PC-9 (cell line): ENCODE data around the gene FUT9. TPM values are rescaled to one million over a fixed set of nuclear protein-coding genes. Genes with fewer than 3 reads are reported as not detected.

ENCODE experiments used
- BruUV-seq: library from RNA; stranded (reverse); fragments of 400-500 nt; replicated peaks from 2 replicates; lab custom pipeline; 2021; lab: Mats Ljungman, UMichigan
- CTCF ChIA-PET: fragments of 300-600 bp; sonication (Branson Sonifier 250); formaldehyde crosslinking; loops from one replicate; lab custom pipeline; 2022; ENCODE audit warnings: antibody characterized with exemption; lab: Charles Lee
- POLR2A ChIA-PET: fragments of 300-600 bp; sonication (Branson Sonifier 250); formaldehyde crosslinking; loops from one replicate; lab custom pipeline; 2022; ENCODE audit warnings: antibody characterized with exemption; ENCODE audit not compliant: unreplicated experiment; lab: Charles Lee
- DNase-seq, 2 experiments: peaks; one replicate each; pipeline versions ENCODE4 v3.0.0 to v3.0.0-alpha.2; 2015 to 2022; ENCODE audit warnings: mixed read lengths in 1 of 2
- H2AFZ ChIP-seq: fragments of 200-600 bp; sonication (generic); 2 replicates; pipeline ENCODE4 v1.8.1; 2017; ENCODE audit warnings: antibody characterized with exemption
- H3F3A ChIP-seq: fragments of 200-600 bp; sonication (generic); 2 replicates; pipeline ENCODE4 v1.8.1; 2017; ENCODE audit warnings: antibody characterized with exemption, mild to moderate bottlenecking, low read depth; ENCODE audit not compliant: insufficient read depth
- H3K27ac ChIP-seq: fragments of 200-600 bp; sonication (generic); 2 replicates; pipeline ENCODE4 v1.6.1; 2016; ENCODE audit warnings: mixed run types
- H3K27me3 ChIP-seq: fragments of 200-600 bp; sonication (generic); 2 replicates; pipeline ENCODE4 v1.6.1; 2016; ENCODE audit warnings: low read depth, mixed run types; ENCODE audit not compliant: insufficient read depth
- H3K36me3 ChIP-seq: fragments of 200-600 bp; sonication (generic); 2 replicates; pipeline ENCODE4 v1.6.1; 2016; ENCODE audit warnings: low read depth, mixed run types
- H3K4me1 ChIP-seq: fragments of 200-600 bp; sonication (generic); replicated peaks from 2 replicates; pipeline ENCODE4 v1.6.1; 2016; ENCODE audit warnings: mixed run types; ENCODE audit not compliant: insufficient read depth
- H3K4me2 ChIP-seq: fragments of 200-600 bp; sonication (generic); 2 replicates; pipeline ENCODE4 v1.6.1; 2017; ENCODE audit warnings: mixed run types
- H3K4me3 ChIP-seq: fragments of 200-600 bp; sonication (generic); 2 replicates; pipeline ENCODE4 v1.6.1; 2016; ENCODE audit warnings: mixed run types
- H3K79me2 ChIP-seq: fragments of 200-600 bp; sonication (generic); 2 replicates; pipeline ENCODE4 v1.6.1; 2017; ENCODE audit warnings: low read depth, mixed run types
- H3K9me2 ChIP-seq: fragments of 200-600 bp; sonication (generic); 2 replicates; pipeline ENCODE4 v1.8.1; 2017; ENCODE audit warnings: mild to moderate bottlenecking; ENCODE audit not compliant: insufficient read depth
- H3K9me3 ChIP-seq: fragments of 200-600 bp; sonication (generic); 2 replicates; pipeline ENCODE4 v1.8.1; 2016; ENCODE audit warnings: low read depth; ENCODE audit not compliant: insufficient read depth
- H4K20me1 ChIP-seq: fragments of 200-600 bp; sonication (generic); 2 replicates; pipeline ENCODE4 v1.8.1; 2017; ENCODE audit not compliant: insufficient read depth
- EZH2 ChIP-seq: fragments of 200-600 bp; sonication (generic); IDR thresholded peaks from 2 replicates; pipeline ENCODE4 v1.8.0; 2017; ENCODE audit warnings: antibody characterized with exemption, low read depth
- intact Hi-C: fragments of 100-400 bp; cut with micrococcal nuclease; formaldehyde crosslinking; loops from one replicate; pipeline ENCODE4 v1.10.0; 2022; ENCODE audit not compliant: unreplicated experiment
- total RNA-seq: library from RNA; stranded (reverse); gene quantifications from 2 replicates; pipeline ENCODE4 v1.2.3, GENCODE V29; 2021
- TF ChIP-seq, protein P1 (sequence below): fragments of 200-600 bp; sonication (generic); conservative IDR thresholded peaks from 2 replicates; pipeline ENCODE4 v1.6.1; 2017; ENCODE audit warnings: mixed run types, antibody characterized with exemption, mild to moderate bottlenecking, moderate library complexity

Gene FUT9
- total RNA-seq, 1 experiment from 2014 or later, result 6.9 TPM

DNA sequence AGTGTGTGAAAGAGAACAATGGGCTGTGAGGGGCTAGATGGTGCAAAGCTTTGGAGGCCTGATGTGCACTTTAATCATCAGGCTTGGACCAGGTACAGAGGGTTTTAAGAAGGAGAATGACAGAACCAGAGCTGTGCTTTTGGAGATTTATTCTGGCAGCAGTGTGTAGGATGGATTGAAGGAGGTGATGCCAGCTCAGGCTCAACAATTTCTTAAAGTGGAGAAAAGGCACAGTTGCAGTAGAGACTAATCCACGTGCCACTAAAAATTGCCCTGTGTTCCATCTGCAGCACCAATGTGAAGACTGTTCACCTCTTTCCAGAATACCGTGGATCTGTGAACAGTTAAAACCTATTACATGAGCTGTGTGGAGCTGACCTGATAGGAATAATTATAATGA is 134.7 kb downstream of the FUT9 start:
- DNase-seq, result no peak
- H3K4me3 ChIP-seq, result no peak overlapping the region
- no peaks in the 10 kb centered on the region for H3K36me3 ChIP-seq
- no peaks in the 10 kb centered on the region for H3K9me3 ChIP-seq
- intact Hi-C loops, result no loop called here
- no peaks in the 10 kb centered on the region for H3K27me3 ChIP-seq
- ChIA-PET POLR2A (no interaction called here), CTCF (no interaction called here)
- no peaks in the 10 kb centered on the region for H3K9me2 ChIP-seq
- H3F3A ChIP-seq, result no peaks in the 10 kb centered on the region
- no peak overlapping the region for H3K27ac ChIP-seq
- no peaks in the 10 kb centered on the region for H3K4me1 ChIP-seq
- no peaks in the 10 kb centered on the region for H3K79me2 ChIP-seq
- no peaks in the 10 kb centered on the region for H4K20me1 ChIP-seq
- no peak overlapping the region for H3K4me2 ChIP-seq
- no peak overlapping the region for H2AFZ ChIP-seq
- TF ChIP-seq, protein P1, sequence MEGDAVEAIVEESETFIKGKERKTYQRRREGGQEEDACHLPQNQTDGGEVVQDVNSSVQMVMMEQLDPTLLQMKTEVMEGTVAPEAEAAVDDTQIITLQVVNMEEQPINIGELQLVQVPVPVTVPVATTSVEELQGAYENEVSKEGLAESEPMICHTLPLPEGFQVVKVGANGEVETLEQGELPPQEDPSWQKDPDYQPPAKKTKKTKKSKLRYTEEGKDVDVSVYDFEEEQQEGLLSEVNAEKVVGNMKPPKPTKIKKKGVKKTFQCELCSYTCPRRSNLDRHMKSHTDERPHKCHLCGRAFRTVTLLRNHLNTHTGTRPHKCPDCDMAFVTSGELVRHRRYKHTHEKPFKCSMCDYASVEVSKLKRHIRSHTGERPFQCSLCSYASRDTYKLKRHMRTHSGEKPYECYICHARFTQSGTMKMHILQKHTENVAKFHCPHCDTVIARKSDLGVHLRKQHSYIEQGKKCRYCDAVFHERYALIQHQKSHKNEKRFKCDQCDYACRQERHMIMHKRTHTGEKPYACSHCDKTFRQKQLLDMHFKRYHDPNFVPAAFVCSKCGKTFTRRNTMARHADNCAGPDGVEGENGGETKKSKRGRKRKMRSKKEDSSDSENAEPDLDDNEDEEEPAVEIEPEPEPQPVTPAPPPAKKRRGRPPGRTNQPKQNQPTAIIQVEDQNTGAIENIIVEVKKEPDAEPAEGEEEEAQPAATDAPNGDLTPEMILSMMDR, result no peak
- TF ChIP-seq EZH2, result no peak
- BruUV-seq, result no TSS peak

DNA sequence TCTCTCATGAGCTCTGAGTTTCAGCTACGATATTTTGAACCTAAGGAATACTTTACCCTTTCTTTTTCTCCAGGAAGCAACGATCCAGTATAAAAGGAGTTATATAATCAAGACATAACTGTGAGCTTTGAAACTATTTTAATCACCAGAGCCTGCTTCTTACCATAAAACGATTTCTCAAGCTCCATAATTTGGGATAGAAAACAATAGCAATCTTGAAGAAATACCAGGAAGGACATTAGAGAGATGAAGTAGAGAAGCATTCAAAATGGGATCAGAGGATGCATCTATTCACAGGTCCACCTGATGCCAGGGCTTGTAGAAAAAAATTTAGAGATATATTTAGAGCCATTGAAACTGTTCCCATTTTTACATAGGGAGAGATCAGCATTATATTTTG is 135.9 kb downstream of the FUT9 start:
- Histone ChIP-seq H3K27ac (no peak overlapping the region), H3K4me3 (no peak overlapping the region), H3K9me2 (no peaks in the 10 kb centered on the region), H3F3A (no peaks in the 10 kb centered on the region), H3K36me3 (no peaks in the 10 kb centered on the region), H3K4me1 (no peaks in the 10 kb centered on the region), H3K4me2 (no peak overlapping the region), H3K9me3 (no peaks in the 10 kb centered on the region), H3K79me2 (no peaks in the 10 kb centered on the region), H3K27me3 (no peaks in the 10 kb centered on the region), H4K20me1 (no peaks in the 10 kb centered on the region), H2AFZ (no peak overlapping the region)
- intact Hi-C loops, result no loop called here
- POLR2A ChIA-PET, result no interaction called here
- BruUV-seq, result no TSS peak
- TF ChIP-seq, protein P1, result no peak
- TF ChIP-seq EZH2, result no peak
- CTCF ChIA-PET, result no interaction called here
- no peak for DNase-seq

DNA sequence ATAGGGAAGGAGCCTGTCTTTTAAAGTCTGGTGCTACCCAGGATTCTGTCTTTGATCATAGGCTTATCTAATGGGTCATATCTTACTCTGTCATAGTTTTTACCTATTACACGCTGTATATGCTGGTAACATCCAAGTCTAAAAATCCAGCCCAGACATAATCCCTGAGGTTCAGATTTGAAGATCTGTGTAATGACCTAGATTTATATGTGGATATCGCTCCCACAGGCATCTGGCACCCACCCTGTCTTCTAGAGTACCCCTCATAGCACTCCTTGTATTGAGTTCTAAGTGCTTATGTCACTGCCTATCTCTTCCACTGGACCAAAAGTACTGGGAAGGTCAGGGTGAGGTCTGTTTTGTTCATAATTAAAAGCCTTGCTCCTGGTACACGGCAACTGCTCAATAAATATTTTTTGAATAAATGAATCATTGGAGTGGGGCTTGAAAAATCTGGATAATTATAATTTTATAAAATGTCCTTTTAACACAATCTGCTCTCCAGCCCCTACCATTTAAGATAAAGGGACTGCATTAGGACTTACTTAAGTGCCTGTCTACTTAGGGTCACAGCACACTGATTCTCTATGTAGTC is 136.4 kb downstream of the FUT9 start:
- H2AFZ ChIP-seq, result no peak overlapping the region
- DNase-seq, result no peak
- ChIA-PET CTCF (no interaction called here), POLR2A (no interaction called here)
- no peaks in the 10 kb centered on the region for H3K4me1 ChIP-seq
- no peaks in the 10 kb centered on the region for H4K20me1 ChIP-seq
- no peaks in the 10 kb centered on the region for H3F3A ChIP-seq
- TF ChIP-seq, protein P1, result no peak
- TF ChIP-seq EZH2, result no peak
- H3K36me3 ChIP-seq, result no peaks in the 10 kb centered on the region
- H3K27me3 ChIP-seq, result no peaks in the 10 kb centered on the region
- no peaks in the 10 kb centered on the region for H3K9me2 ChIP-seq
- intact Hi-C loops, result no loop called here
- H3K4me2 ChIP-seq, result no peak overlapping the region
- no peaks in the 10 kb centered on the region for H3K79me2 ChIP-seq
- no peaks in the 10 kb centered on the region for H3K9me3 ChIP-seq
- no peak overlapping the region for H3K4me3 ChIP-seq
- no peak overlapping the region for H3K27ac ChIP-seq
- BruUV-seq, result no TSS peak
